ENCODE measurements around the gene SENP6.

DNA sequence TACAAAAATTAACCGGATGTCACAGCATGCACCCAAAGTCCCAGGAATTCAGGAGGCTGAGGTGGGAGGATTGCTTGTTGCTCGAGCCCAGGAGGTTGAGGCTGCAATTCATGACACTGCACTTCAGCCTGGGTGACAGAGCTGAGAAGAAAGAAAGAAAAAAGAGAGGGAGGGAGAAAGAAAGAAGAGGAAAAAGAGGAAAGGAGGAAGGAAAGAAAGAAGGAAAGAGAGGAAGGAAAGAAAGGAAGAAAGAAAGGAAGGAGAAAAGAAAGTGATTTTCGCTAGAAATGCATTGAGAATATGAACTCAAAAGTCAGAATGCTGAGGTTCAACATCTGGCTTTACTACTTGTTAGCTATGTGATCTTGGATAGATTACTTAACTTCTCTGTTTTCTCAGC is 6.6 kb downstream of the SENP6 start:
- no peak for TF ChIP-seq EZH2 (IDR thresholded peaks at IDR 0.05)
- TF ChIP-seq POLR2AphosphoS5 (IDR thresholded peaks at IDR 0.05; ENCODE audit: borderline replicate concordance, low read depth, low read length), result no peak
- no peak for TF ChIP-seq FOXP2 (optimal IDR thresholded peaks at IDR 0.05; ENCODE audit: control extremely low read depth, extremely low read length, insufficient read depth)
